HL-60 (cell line): ENCODE measurements around the gene PORCN.

Source experiments
- DNase-seq, 2 experiments: peaks; one replicate each; pipeline ENCODE4 v3.0.0-alpha.2; 2010 to 2020; ENCODE audit warnings: low read depth in 1 of 2, low spot score in 1 of 2
- H3K27ac ChIP-seq: fragments of 250-450 bp; sonication (Bioruptor Pico); replicated peaks from 2 replicates; pipeline ENCODE4 v1.5.1; 2020; ENCODE audit warnings: mild to moderate bottlenecking, moderate library complexity
- H3K27me3 ChIP-seq: fragments of 250-450 bp; sonication (Bioruptor Pico); 2 replicates; pipeline ENCODE4 v1.5.1; 2021; ENCODE audit warnings: mild to moderate bottlenecking, moderate library complexity; ENCODE audit not compliant: insufficient read depth, poor library complexity, severe bottlenecking
- H3K4me3 ChIP-seq: replicated peaks from 2 replicates; pipeline ENCODE4 v1.5.1; 2011; ENCODE audit warnings: mild to moderate bottlenecking, control low read depth, low read length; ENCODE audit not compliant: insufficient read depth
- GABPA ChIP-seq: IDR thresholded peaks from 2 replicates; pipeline ENCODE4 v1.6.1; 2012; ENCODE audit warnings: low read depth
- POLR2AphosphoS5 ChIP-seq: IDR thresholded peaks from 2 replicates; pipeline ENCODE4 v1.6.1; 2012; ENCODE audit warnings: low read depth
- SPI1 ChIP-seq: IDR thresholded peaks from 2 replicates; pipeline ENCODE4 v1.6.1; 2012; ENCODE audit warnings: low read depth, mild to moderate bottlenecking, borderline replicate concordance
- TF ChIP-seq, protein P1 (sequence below): IDR thresholded peaks from 2 replicates; pipeline ENCODE4 v1.6.1; 2012; ENCODE audit warnings: low read depth; ENCODE audit not compliant: insufficient replicate concordance
- TF ChIP-seq, protein P2 (sequence below): IDR thresholded peaks from one replicate; pipeline ENCODE4 v1.5.1; 2011; ENCODE audit warnings: low read length, control low read depth, inconsistent platforms; ENCODE audit not compliant: insufficient read depth

Gene PORCN

DNA sequence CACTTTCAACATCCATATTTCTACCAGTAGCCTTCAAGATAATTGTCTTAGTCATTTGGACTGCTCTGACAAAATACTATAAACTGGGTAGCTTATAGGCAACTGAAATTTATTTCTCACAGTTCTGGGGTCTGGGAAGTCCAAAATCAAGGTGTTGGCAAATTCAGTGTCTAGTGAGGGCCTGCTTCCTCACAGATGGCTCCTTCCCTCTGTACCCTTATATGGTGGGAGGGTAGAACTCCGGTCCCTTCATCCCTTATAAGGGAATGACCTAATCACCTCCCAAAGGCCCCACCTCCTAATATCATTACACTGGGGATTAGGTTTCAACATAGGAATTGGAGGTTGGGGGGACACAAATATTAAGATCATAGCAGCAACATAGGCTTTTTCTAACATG is 23.4 kb downstream of the PORCN start:
- DNase-seq, result no peak
- Histone ChIP-seq H3K4me3 (no peak overlapping the region), H3K27ac (peak overlapping the region; percentile 53; the same call in 1 of the 2 replicates), H3K27me3 (no peaks in the 10 kb centered on the region)
- TF ChIP-seq GABPA (no peak), POLR2AphosphoS5 (no peak), SPI1 (no peak)

DNA sequence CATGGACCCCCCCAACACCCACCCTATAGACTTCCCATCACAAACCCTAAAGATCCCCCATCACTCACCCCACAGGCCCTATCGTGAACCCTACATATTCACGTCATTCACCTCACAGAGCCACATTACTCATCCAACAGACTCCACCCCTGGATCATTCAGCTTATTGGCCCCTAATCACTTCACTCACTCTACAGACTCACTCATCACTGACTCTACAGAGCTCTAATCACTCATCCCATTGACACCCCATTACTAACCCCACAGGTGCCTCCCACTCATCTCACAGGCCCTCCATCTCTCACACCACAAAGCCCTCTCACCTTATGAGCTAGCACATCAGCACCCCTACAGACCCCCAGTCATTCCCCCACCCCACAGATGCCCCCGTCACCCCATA is 24.4 kb downstream of the PORCN start:
- Histone ChIP-seq H3K27me3 (no peaks in the 10 kb centered on the region), H3K27ac (no peak overlapping the region), H3K4me3 (no peak overlapping the region)
- no peak for DNase-seq
- no peak for TF ChIP-seq GABPA
- no peak for TF ChIP-seq SPI1
- no peak for TF ChIP-seq POLR2AphosphoS5
- TF ChIP-seq, protein P1, sequence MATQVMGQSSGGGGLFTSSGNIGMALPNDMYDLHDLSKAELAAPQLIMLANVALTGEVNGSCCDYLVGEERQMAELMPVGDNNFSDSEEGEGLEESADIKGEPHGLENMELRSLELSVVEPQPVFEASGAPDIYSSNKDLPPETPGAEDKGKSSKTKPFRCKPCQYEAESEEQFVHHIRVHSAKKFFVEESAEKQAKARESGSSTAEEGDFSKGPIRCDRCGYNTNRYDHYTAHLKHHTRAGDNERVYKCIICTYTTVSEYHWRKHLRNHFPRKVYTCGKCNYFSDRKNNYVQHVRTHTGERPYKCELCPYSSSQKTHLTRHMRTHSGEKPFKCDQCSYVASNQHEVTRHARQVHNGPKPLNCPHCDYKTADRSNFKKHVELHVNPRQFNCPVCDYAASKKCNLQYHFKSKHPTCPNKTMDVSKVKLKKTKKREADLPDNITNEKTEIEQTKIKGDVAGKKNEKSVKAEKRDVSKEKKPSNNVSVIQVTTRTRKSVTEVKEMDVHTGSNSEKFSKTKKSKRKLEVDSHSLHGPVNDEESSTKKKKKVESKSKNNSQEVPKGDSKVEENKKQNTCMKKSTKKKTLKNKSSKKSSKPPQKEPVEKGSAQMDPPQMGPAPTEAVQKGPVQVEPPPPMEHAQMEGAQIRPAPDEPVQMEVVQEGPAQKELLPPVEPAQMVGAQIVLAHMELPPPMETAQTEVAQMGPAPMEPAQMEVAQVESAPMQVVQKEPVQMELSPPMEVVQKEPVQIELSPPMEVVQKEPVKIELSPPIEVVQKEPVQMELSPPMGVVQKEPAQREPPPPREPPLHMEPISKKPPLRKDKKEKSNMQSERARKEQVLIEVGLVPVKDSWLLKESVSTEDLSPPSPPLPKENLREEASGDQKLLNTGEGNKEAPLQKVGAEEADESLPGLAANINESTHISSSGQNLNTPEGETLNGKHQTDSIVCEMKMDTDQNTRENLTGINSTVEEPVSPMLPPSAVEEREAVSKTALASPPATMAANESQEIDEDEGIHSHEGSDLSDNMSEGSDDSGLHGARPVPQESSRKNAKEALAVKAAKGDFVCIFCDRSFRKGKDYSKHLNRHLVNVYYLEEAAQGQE, result no peak
- TF ChIP-seq, protein P2, sequence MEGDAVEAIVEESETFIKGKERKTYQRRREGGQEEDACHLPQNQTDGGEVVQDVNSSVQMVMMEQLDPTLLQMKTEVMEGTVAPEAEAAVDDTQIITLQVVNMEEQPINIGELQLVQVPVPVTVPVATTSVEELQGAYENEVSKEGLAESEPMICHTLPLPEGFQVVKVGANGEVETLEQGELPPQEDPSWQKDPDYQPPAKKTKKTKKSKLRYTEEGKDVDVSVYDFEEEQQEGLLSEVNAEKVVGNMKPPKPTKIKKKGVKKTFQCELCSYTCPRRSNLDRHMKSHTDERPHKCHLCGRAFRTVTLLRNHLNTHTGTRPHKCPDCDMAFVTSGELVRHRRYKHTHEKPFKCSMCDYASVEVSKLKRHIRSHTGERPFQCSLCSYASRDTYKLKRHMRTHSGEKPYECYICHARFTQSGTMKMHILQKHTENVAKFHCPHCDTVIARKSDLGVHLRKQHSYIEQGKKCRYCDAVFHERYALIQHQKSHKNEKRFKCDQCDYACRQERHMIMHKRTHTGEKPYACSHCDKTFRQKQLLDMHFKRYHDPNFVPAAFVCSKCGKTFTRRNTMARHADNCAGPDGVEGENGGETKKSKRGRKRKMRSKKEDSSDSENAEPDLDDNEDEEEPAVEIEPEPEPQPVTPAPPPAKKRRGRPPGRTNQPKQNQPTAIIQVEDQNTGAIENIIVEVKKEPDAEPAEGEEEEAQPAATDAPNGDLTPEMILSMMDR, result no peak

DNA sequence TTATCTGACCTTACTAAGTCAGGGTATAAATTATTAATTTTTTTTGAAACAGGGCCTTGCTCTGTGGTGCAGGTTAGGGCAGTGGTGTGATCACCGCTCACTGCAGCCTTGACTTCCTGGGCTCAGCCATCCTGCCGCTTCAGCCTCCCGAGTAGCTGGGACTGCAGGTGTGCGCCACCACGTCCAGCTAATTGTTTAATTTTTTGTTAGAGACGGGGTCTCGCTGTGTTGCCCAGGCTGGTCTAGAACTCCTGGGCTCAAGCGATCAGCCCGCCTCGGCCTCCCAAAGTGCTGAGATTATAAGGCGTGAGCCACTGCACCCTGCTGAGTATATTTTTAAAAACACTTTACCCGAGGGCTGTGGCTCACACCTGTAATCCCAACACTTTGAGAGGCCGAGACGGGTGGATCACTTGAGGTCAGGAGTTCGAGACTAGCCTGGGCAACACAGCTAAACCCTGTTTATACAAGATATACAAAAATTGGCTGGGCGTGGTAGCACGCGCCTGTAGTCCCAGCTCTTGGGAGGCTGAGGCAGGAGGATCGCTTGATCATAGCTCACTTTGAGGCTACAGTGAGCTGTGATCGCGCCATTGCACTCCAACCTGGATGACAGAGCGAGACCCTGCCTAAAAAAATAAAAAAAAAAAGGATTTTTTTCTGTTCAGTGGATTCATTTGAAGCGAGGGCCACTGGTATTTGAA is 30.0 kb downstream of the PORCN start:
- TF ChIP-seq GABPA (no peak), POLR2AphosphoS5 (no peak), SPI1 (no peak)
- TF ChIP-seq, protein P1, result no peak
- TF ChIP-seq, protein P2, result no peak
- Histone ChIP-seq H3K27me3 (no peaks in the 10 kb centered on the region), H3K4me3 (no peak overlapping the region), H3K27ac (0 out of 2 replicates have a peak overlapping the region, but pooled peaks have one; percentile 2)
- DNase-seq, result no peak

DNA sequence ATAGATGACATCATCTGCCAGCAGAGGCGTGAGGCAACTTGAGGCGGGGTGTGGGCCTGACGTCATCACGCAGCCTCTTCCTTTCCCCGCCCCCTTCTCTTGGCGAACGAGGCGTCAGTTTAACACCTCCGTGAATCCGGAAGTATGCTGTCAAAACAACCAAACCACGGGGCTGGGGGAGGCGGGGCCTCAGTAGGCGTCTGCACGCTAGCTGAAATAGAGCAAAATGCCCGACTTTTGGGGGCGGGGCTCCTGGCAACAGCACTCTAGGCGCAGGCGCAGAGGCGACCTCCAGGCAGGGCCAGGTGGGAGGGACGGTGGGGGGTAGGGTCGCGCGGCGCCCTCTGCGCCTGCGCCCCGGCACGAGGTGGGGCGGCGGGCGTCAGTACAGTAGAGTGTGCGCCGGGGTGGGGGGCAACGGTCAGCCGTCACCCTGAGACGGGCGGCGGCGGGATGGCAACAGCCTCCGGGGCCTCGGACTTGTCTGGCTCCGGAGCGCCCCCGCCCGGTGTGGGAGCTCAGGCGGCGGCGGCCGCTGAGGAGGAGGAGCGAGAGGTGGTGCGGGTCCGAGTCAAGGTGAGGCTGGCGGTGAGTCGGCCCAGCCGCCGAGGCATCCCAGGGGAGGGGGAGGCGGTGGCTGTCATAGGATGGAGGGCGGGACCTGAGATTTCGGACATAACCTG is 30.7 kb downstream of the PORCN start, which contains the start of gene TBC1D25:
TBC1D25 (plus strand) TSS at position 370 of the 683 bp plus-strand sequence; CDS start at position 454, 84 bp downstream.
- Histone ChIP-seq H3K4me3 (peak within 1 kb of the TSS; percentile 66), H3K27ac (peak within 1 kb of the TSS; percentile 74), H3K27me3 (no peaks in the 10 kb centered on the region)
- DNase-seq, result peak; percentile 91 to 98
- TF ChIP-seq, protein P2, result no peak
- TF ChIP-seq POLR2AphosphoS5 (no peak), GABPA (no peak), SPI1 (no peak; the same call in 1 of the 2 replicates)
- TF ChIP-seq, protein P1, result no peak
